ENCODE data around the gene HIBADH.

DNA sequence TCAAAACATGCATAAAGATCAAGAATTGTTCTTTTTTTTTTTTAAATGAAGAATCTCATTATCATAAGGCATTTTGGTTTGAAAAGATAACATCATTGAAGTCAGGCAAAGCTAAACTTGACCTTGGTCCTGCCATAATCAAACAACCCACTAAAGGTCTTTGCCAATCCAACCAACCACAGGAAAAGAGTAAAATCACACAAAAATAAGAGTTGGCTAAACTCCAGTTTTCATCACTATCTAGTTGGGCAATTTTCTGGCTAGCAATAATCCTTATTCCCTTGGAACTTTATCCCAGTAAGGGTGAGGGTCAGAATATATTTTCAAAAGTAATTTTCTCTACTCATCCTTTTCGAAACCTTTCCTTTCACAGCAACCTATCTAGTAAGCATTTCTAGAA lies 62.4 kb downstream of the HIBADH start:
- TF ChIP-seq POLR2A (IDR thresholded peaks at IDR 0.05; ENCODE audit: low read depth, low read length) (no peak), POLR2AphosphoS5 (IDR thresholded peaks at IDR 0.05; ENCODE audit: low read depth, low read length) (no peak), TAF1 (IDR thresholded peaks at IDR 0.05; ENCODE audit: borderline replicate concordance, low read depth, low read length) (no peak)

All from GM12892 (cell line).